H9 (cell line): ENCODE measurements around the gene HM13. TPM values are rescaled to one million over a fixed set of nuclear protein-coding genes. Genes with fewer than 3 reads are reported as not detected.

Experiments used
- DNase-seq: peaks from one replicate; pipeline ENCODE4 v3.0.0-alpha.2; 2017
- H2AFZ ChIP-seq: one replicate; pipeline ENCODE4 v1.6.1; 2013; ENCODE audit warnings: mild to moderate bottlenecking, low read length, control low read depth, moderate library complexity
- H2AK5ac ChIP-seq: 2 replicates; pipeline ENCODE4 v1.6.1; 2013; ENCODE audit warnings: low read length, control low read depth, mixed read lengths; ENCODE audit not compliant: insufficient read length
- H2BK120ac ChIP-seq: one replicate; pipeline ENCODE4 v1.6.1; 2013; ENCODE audit warnings: low read depth, mild to moderate bottlenecking, low read length, control low read depth, inconsistent platforms; ENCODE audit not compliant: poor library complexity, severe bottlenecking
- H2BK12ac ChIP-seq: 2 replicates; pipeline ENCODE4 v1.6.1; 2013; ENCODE audit warnings: low read length, control low read depth, mixed read lengths, low read depth; ENCODE audit not compliant: insufficient read length
- H2BK15ac ChIP-seq: 2 replicates; pipeline ENCODE4 v1.6.1; 2013; ENCODE audit warnings: low read depth, low read length, control low read depth
- H2BK20ac ChIP-seq: one replicate; pipeline ENCODE4 v1.6.1; 2013; ENCODE audit warnings: low read depth, mild to moderate bottlenecking, low read length, control low read depth, inconsistent platforms; ENCODE audit not compliant: poor library complexity, severe bottlenecking
- H2BK5ac ChIP-seq: 2 replicates; pipeline ENCODE4 v1.6.1; 2013; ENCODE audit warnings: low read length, control low read depth, mixed read lengths; ENCODE audit not compliant: insufficient read length
- H3K14ac ChIP-seq: 2 replicates; pipeline ENCODE4 v1.6.1; 2013; ENCODE audit warnings: low read length, control low read depth; ENCODE audit not compliant: insufficient read depth
- H3K18ac ChIP-seq: 2 replicates; pipeline ENCODE4 v1.6.1; 2013; ENCODE audit warnings: low read depth, mild to moderate bottlenecking, mixed read lengths, low read length, control low read depth; ENCODE audit not compliant: insufficient read length
- H3K23ac ChIP-seq: 2 replicates; pipeline ENCODE4 v1.6.1; 2013; ENCODE audit warnings: low read length, control low read depth, mixed read lengths, low read depth; ENCODE audit not compliant: insufficient read length
- H3K23me2 ChIP-seq: 2 replicates; pipeline ENCODE4 v1.6.1; 2013; ENCODE audit warnings: low read depth, mild to moderate bottlenecking, mixed read lengths, low read length, control low read depth; ENCODE audit not compliant: insufficient read length, poor library complexity, severe bottlenecking
- H3K27ac ChIP-seq: 2 replicates; pipeline ENCODE4 v1.5.1; 2013; ENCODE audit warnings: low read length, control low read depth, mixed read lengths, low read depth; ENCODE audit not compliant: insufficient read length
- H3K27me3 ChIP-seq: 2 replicates; pipeline ENCODE4 v1.6.1; 2013; ENCODE audit warnings: low read length, control low read depth, inconsistent platforms; ENCODE audit not compliant: insufficient read depth
- H3K4ac ChIP-seq: 2 replicates; pipeline ENCODE4 v1.6.1; 2013; ENCODE audit warnings: low read depth, mild to moderate bottlenecking, control low read depth, inconsistent platforms, low read length, moderate library complexity
- H3K4me1 ChIP-seq: 2 replicates; pipeline ENCODE4 v1.6.1; 2013; ENCODE audit warnings: low read length, control low read depth, inconsistent platforms; ENCODE audit not compliant: insufficient read depth
- H3K4me2 ChIP-seq: 2 replicates; pipeline ENCODE4 v1.6.1; 2013; ENCODE audit warnings: low read length, control low read depth, mixed read lengths; ENCODE audit not compliant: insufficient read length, insufficient read depth
- H3K56ac ChIP-seq: 2 replicates; pipeline ENCODE4 v1.6.1; 2013; ENCODE audit warnings: low read depth, mild to moderate bottlenecking, mixed read lengths, low read length, control low read depth; ENCODE audit not compliant: insufficient read length
- H3K79me1 ChIP-seq: 2 replicates; pipeline ENCODE4 v1.6.1; 2013; ENCODE audit warnings: low read depth, mild to moderate bottlenecking, moderate library complexity, low read length, control low read depth, inconsistent platforms; ENCODE audit not compliant: insufficient read depth, poor library complexity, severe bottlenecking
- H3K79me2 ChIP-seq: 2 replicates; pipeline ENCODE4 v1.6.1; 2013; ENCODE audit warnings: low read length, control low read depth, inconsistent platforms; ENCODE audit not compliant: insufficient read depth
- H3K9ac ChIP-seq: 2 replicates; pipeline ENCODE4 v1.6.1; 2013; ENCODE audit warnings: low read length, control low read depth, mixed read lengths; ENCODE audit not compliant: insufficient read length; ENCODE audit errors: extremely low read depth
- H3K9me3 ChIP-seq: one replicate; pipeline ENCODE4 v1.6.1; 2013; ENCODE audit warnings: low read depth, low read length, inconsistent platforms; ENCODE audit not compliant: control insufficient read depth
- H3T11ph ChIP-seq: one replicate; pipeline ENCODE4 v1.6.1; 2013; ENCODE audit warnings: mild to moderate bottlenecking, low read length, control low read depth, inconsistent platforms
- H4K20me1 ChIP-seq: one replicate; pipeline ENCODE4 v1.6.1; 2013; ENCODE audit not compliant: control insufficient read depth, insufficient read length, insufficient read depth
- H4K5ac ChIP-seq: 2 replicates; pipeline ENCODE4 v1.6.1; 2013; ENCODE audit warnings: low read depth, mild to moderate bottlenecking, mixed read lengths, low read length, control low read depth; ENCODE audit not compliant: insufficient read length
- H4K8ac ChIP-seq: replicated peaks from 2 replicates; pipeline ENCODE4 v1.6.1; 2013; ENCODE audit warnings: low read length, control low read depth, mixed read lengths, low read depth; ENCODE audit not compliant: insufficient read length
- H4K91ac ChIP-seq: 2 replicates; pipeline ENCODE4 v1.6.1; 2013; ENCODE audit warnings: low read depth, mild to moderate bottlenecking, moderate library complexity, mixed read lengths, low read length, control low read depth; ENCODE audit not compliant: insufficient read length
- H3K27ac Mint-ChIP-seq, 3 experiments: 2 replicates in 2 of 3; 3 replicates in 1 of 3; pipeline ENCODE4 v1.8.0; 2020 to 2021; ENCODE audit warnings: mixed read lengths in 3 of 3, mild to moderate bottlenecking in 1 of 3, moderate library complexity in 1 of 3
- H3K27me3 Mint-ChIP-seq: 2 replicates; pipeline ENCODE4 v1.8.0; 2021; ENCODE audit warnings: low read depth, mild to moderate bottlenecking, moderate library complexity, mixed read lengths
- H3K36me3 Mint-ChIP-seq, 3 experiments: 2 replicates in 2 of 3; 3 replicates in 1 of 3; pipeline ENCODE4 v1.8.0; 2020 to 2021; ENCODE audit warnings: low read depth in 3 of 3, mixed read lengths in 3 of 3; ENCODE audit not compliant: insufficient read depth in 1 of 3
- H3K4me1 Mint-ChIP-seq, 2 experiments: 2 replicates each; pipeline ENCODE4 v1.8.0; 2020; ENCODE audit warnings: mixed read lengths in 2 of 2
- H3K4me3 Mint-ChIP-seq, 2 experiments: 2 replicates in 1 of 2; 3 replicates in 1 of 2; pipeline ENCODE4 v1.8.0; 2020 to 2021; ENCODE audit warnings: mild to moderate bottlenecking in 2 of 2, mixed read lengths in 2 of 2, moderate library complexity in 1 of 2
- H3K9me3 Mint-ChIP-seq, 2 experiments: 2 replicates in 1 of 2; 3 replicates in 1 of 2; pipeline ENCODE4 v1.8.0; 2020; ENCODE audit warnings: mild to moderate bottlenecking in 2 of 2, mixed read lengths in 2 of 2, moderate library complexity in 1 of 2
- CTCF ChIP-seq: fragments of 200-600 bp; sonication (generic); conservative IDR thresholded peaks from 3 replicates; pipeline ENCODE4 v1.8.0; 2021; ENCODE audit warnings: antibody characterized with exemption, mild to moderate bottlenecking
- WGBS: extraction: QIAGEN DNeasy Blood & Tissue Kit; methylation state at CpG from one replicate; pipeline ENCODE4 v1.1.7; 2013; ENCODE audit warnings: missing lambda C conversion rate, low lambda C conversion rate, mixed read lengths; ENCODE audit not compliant: insufficient read length; ENCODE audit errors: extremely low coverage; 5-methylcytosine and 5-hydroxymethylcytosine counted together
- microRNA-seq: library from miRNA; unstranded; fragments of <30 nt; microRNA quantifications from one replicate; pipeline ENCODE4, GENCODE V29; 2020; ENCODE audit warnings: borderline microRNAs expressed
- total RNA-seq: library from RNA; stranded (reverse); gene quantifications from 2 replicates; pipeline ENCODE4 v1.2.1, GENCODE V29; 2021

Gene HM13
- total RNA-seq, 1 experiment from 2014 or later = 169 TPM

DNA sequence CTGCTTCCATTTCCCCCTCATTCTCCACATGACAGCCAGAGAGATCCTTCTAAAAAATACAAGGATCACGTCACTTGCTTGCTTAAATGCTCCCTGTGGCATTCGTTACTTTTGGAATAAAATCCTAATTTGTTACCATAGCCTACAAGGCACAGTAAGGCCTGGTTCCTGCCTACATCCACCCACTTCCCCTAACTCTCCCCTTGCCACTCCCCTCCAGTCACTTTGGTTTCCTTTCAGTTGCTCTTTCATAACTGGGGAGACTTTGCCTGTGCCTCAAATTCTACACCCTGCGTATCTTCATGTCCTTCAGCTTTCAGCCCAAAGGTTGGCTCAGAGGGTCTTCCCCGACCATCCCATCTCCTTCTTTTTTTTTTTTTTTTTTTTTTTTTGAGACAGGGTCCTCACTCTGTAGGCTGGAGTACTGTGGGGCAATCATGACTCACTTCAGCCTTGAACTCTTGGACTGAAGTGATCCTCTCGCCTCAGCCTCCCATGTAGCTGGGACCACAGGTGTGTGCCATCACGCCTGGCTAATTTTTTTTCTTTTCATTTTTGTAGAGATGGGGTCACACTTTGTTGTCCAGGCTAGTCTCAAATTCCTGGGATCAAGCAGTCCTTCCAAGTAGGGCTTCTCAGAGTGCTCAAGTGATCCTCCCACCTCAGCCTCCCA, 103.3 kb downstream of the HM13 start:
- Mint-ChIP-seq H3K4me3 (no peak overlapping the region), H3K4me1 (peaks cover 2% of the 10 kb centered on the region in 2 experiments; a peak in 2 of 4 replicates), H3K36me3 (no peaks in the 10 kb centered on the region; a peak in 1 of 7 replicates), H3K27me3 (peaks cover 24% of the 10 kb centered on the region), H3K27ac (no peak overlapping the region), H3K9me3 (no peaks in the 10 kb centered on the region; a peak in 1 of 5 replicates)
- H3K79me1 ChIP-seq = no peaks in the 10 kb centered on the region
- H2AK5ac ChIP-seq = no peak overlapping the region
- no peaks in the 10 kb centered on the region for H3K27me3 ChIP-seq
- no peak overlapping the region for H3K9ac ChIP-seq
- H3K18ac ChIP-seq = no peak overlapping the region
- no peak overlapping the region for H2BK120ac ChIP-seq
- no peak overlapping the region for H2AFZ ChIP-seq
- no peak for DNase-seq
- H3K14ac ChIP-seq = no peak overlapping the region
- no peaks in the 10 kb centered on the region for H3K79me2 ChIP-seq
- H2BK15ac ChIP-seq = no peak overlapping the region
- no CpG with 5 or more reads among the region's 6 CpGs for WGBS
- H2BK20ac ChIP-seq = no peak overlapping the region
- no peak overlapping the region for H2BK5ac ChIP-seq
- H3K27ac ChIP-seq = no peak overlapping the region
- no peak overlapping the region for H4K5ac ChIP-seq
- H3K56ac ChIP-seq = no peak overlapping the region
- no peak overlapping the region for H3K23ac ChIP-seq
- no peak overlapping the region for H3K4ac ChIP-seq
- H3K23me2 ChIP-seq = no peaks in the 10 kb centered on the region
- no peak overlapping the region for H4K91ac ChIP-seq
- H3T11ph ChIP-seq = no peak overlapping the region
- no peaks in the 10 kb centered on the region for H3K4me1 ChIP-seq
- H4K20me1 ChIP-seq = no peaks in the 10 kb centered on the region
- no peak for TF ChIP-seq CTCF
- H2BK12ac ChIP-seq = no peak overlapping the region
- no peaks in the 10 kb centered on the region for H3K9me3 ChIP-seq
- no peak overlapping the region for H3K4me2 ChIP-seq
- no peak overlapping the region for H4K8ac ChIP-seq

Small RNA genes within 50 kb of the gene (microRNA-seq; reads per million reads assigned to microRNA genes)
- gene MIR3193 = not detected

Other genes starting within 250 kb of the HM13 start
- gene DEFB116, start 205.9 kb upstream of the HM13 start, total RNA-seq = not detected in 2 replicates
- not detected in 2 replicates for gene DEFB118, start 145.8 kb upstream of the HM13 start, total RNA-seq
- not detected in 2 replicates for gene DEFB119, start 123.9 kb upstream of the HM13 start, total RNA-seq
- not detected in 2 replicates for gene DEFB121, start 108.2 kb upstream of the HM13 start, total RNA-seq
- not detected in 2 replicates for gene DEFB123, start 73.8 kb upstream of the HM13 start, total RNA-seq
- not detected in 2 replicates for gene DEFB124, start 39.3 kb upstream of the HM13 start, total RNA-seq
- not detected in 2 replicates for gene REM1, start 39.2 kb upstream of the HM13 start, total RNA-seq
- gene ID1, start 90.8 kb downstream of the HM13 start, total RNA-seq = 355 and 360 TPM in 2 replicates
- not detected in 2 replicates for gene COX4I2, start 123.5 kb downstream of the HM13 start, total RNA-seq
- gene BCL2L1, start 208.4 kb downstream of the HM13 start, total RNA-seq = 105 and 109 TPM in 2 replicates
- gene TPX2, start 224.8 kb downstream of the HM13 start, total RNA-seq = 161 TPM in 2 replicates